ENCODE data around the gene KLHDC10.

DNA sequence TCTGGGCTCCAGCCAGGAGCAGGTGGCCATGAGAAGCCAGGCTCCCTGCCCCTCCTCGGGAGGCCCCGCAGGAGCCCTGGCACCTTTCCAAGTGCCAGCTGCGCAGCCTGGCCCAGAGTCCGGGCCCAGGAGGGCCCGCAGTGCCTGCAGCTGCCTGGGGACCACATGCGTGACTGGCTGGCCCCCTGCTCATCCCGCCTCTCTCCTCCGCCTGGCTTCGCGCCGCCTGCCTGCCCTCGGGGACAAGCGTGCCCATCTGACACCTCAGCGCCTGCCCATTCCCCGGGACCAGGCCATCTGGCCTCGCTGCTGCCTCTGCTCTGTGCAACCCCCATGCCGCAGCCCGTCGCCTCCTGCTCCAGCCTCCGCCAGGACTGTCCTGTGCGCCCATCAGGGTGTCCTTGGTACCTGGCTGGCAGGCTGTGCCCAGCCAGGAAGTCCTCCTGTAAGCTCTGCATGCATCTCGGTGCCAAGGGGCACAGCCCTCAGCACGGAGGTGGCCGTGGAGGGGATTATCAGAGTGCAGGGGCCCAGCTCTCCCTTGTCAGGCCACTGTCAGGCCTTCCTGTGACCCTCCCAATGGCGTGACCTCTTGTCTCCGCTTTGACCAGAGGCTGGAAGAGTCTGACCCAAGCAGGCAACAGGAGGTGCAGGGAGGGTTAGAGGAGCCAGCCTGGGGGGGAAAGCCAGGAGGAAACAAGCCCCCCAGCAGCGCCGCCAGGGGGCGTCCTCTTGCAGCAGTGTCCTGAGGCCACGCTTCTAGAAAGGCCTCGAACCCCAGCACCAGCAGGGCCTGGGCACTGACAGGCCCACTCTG, 84.4 kb downstream of the KLHDC10 start:
- no peak for TF ChIP-seq SP1 (CRISPR knock-in tag; conservative IDR thresholded peaks at IDR 0.05)
- no peak for TF ChIP-seq ZNF423 (CRISPR knock-in tag; IDR thresholded peaks at IDR 0.05)

All from WTC11 (cell line).